OCI-LY7 (cell line): ENCODE results near the gene U2SURP. TPM values are rescaled to one million over a fixed set of nuclear protein-coding genes. Genes with fewer than 3 reads are reported as not detected.

Source experiments
- BruUV-seq: library from RNA; stranded (reverse); fragments of 400-500 nt; replicated peaks from 2 replicates; lab custom pipeline; 2021; lab: Mats Ljungman, UMichigan
- CTCF ChIA-PET: fragments of 300-600 bp; sonication (Branson Sonifier 250); formaldehyde crosslinking; loops from one replicate; lab custom pipeline; 2022; ENCODE audit warnings: antibody characterized with exemption; ENCODE audit not compliant: unreplicated experiment; lab: Charles Lee
- POLR2A ChIA-PET: fragments of 300-600 bp; sonication (Branson Sonifier 250); formaldehyde crosslinking; loops from one replicate; lab custom pipeline; 2022; ENCODE audit warnings: antibody characterized with exemption; lab: Charles Lee
- DNase-seq: peaks from one replicate; pipeline ENCODE4 v3.0.0-alpha.2; 2015; ENCODE audit warnings: low spot score
- H2AFZ ChIP-seq: fragments of 200-600 bp; sonication (generic), shearing (Covaris generic); 2 replicates; pipeline ENCODE4 v1.6.1; 2014; ENCODE audit warnings: mild to moderate bottlenecking, antibody characterized with exemption, low read length, moderate library complexity
- H3K27ac ChIP-seq: fragments of 200-600 bp; sonication (generic); 2 replicates; pipeline ENCODE4 v1.5.1; 2014; ENCODE audit warnings: mixed run types, low read depth, mild to moderate bottlenecking, moderate library complexity, low read length, inconsistent platforms; ENCODE audit not compliant: poor library complexity, severe bottlenecking
- H3K36me3 ChIP-seq: fragments of 200-600 bp; sonication (generic); 2 replicates; pipeline ENCODE4 v1.6.1; 2014; ENCODE audit warnings: mild to moderate bottlenecking, antibody characterized with exemption, low read length, moderate library complexity, mixed read lengths; ENCODE audit not compliant: insufficient read depth
- H3K4me1 ChIP-seq: fragments of 200-600 bp; sonication (generic); 2 replicates; pipeline ENCODE4 v1.5.1; 2014; ENCODE audit warnings: mild to moderate bottlenecking, low read length; ENCODE audit not compliant: insufficient read depth, poor library complexity, severe bottlenecking
- H3K4me2 ChIP-seq: fragments of 200-600 bp; sonication (generic); 2 replicates; pipeline ENCODE4 v1.6.1; 2014; ENCODE audit warnings: mild to moderate bottlenecking, low read length
- H3K4me3 ChIP-seq: fragments of 200-600 bp; sonication (generic); 2 replicates; pipeline ENCODE4 v1.5.1; 2014; ENCODE audit warnings: mild to moderate bottlenecking, low read depth, low read length; ENCODE audit not compliant: poor library complexity, severe bottlenecking
- H3K79me2 ChIP-seq: fragments of 200-600 bp; sonication (generic); 2 replicates; pipeline ENCODE4 v1.6.1; 2016; ENCODE audit warnings: low read depth, mild to moderate bottlenecking, low read length, moderate library complexity, mixed read lengths; ENCODE audit not compliant: insufficient read depth
- H3K9me2 ChIP-seq: fragments of 200-600 bp; sonication (generic); 2 replicates; pipeline ENCODE4 v1.6.1; 2016; ENCODE audit warnings: mild to moderate bottlenecking, low read length, mixed read lengths; ENCODE audit not compliant: insufficient read depth
- H3K9me3 ChIP-seq: fragments of 200-600 bp; sonication (generic); 2 replicates; pipeline ENCODE4 v1.6.1; 2014; ENCODE audit warnings: mild to moderate bottlenecking, mixed run types, low read length, mixed read lengths
- H4K20me1 ChIP-seq: fragments of 200-600 bp; sonication (generic); 2 replicates; pipeline ENCODE4 v1.6.1; 2014; ENCODE audit warnings: mild to moderate bottlenecking, antibody characterized with exemption, low read length, moderate library complexity, mixed read lengths; ENCODE audit not compliant: insufficient read depth
- EZH2phosphoT487 ChIP-seq: fragments of 200-600 bp; sonication (generic); IDR thresholded peaks from 2 replicates; pipeline ENCODE4 v1.6.1; 2018; ENCODE audit warnings: low read depth, borderline replicate concordance, mild to moderate bottlenecking, mixed run types, antibody characterized with exemption, low read length, moderate library complexity, mixed read lengths
- intact Hi-C: fragments of 100-400 bp; cut with micrococcal nuclease; formaldehyde crosslinking; loops from one replicate; pipeline ENCODE4 v1.10.0; 2022; ENCODE audit not compliant: unreplicated experiment
- total RNA-seq, 2 experiments: library from RNA; depleted of rRNA in 1 of 2; stranded (reverse); fragments of >200 nt in 1 of 2; shearing (Covaris generic) in 1 of 2; gene quantifications; 2 replicates each; pipeline ENCODE4 v1.2.3, GENCODE V29; 2014 to 2022
- TF ChIP-seq, protein P1 (sequence below): fragments of 200-600 bp; sonication (generic); conservative IDR thresholded peaks from 2 replicates; pipeline ENCODE4 v1.5.1; 2014; ENCODE audit warnings: mild to moderate bottlenecking, antibody characterized with exemption, low read length, moderate library complexity, mixed read lengths

Gene U2SURP
- total RNA-seq, 2 experiments from 2014 or later, result 108 to 185 TPM

DNA sequence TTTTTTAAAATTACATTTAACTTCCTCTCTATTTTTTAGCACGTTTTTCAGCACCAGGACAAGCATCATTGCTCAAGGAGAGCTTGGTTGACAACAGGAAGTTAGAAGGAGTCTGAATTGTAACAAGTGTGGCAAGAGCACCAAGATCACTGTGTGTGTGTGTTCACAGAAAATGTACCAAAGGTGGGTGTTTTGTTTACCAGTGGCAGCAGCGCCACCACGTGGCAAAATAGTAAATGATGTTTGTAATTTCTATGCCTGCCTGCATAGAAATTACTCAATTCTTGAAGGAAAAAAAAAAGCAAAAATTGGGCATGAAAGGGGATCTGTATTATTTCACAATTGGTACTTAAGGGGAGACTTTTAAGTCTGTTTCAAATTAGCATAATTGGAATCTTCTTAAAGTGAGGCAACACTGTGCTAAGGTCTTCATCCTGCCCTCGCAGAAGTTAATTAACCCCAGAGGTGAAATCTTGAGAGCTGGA lies 7.4 kb upstream of the U2SURP start:
- Histone ChIP-seq H3K27ac (no peak overlapping the region), H4K20me1 (no peaks in the 10 kb centered on the region), H3K79me2 (no peaks in the 10 kb centered on the region), H3K9me2 (no peaks in the 10 kb centered on the region), H3K4me1 (peaks cover 11% of the 10 kb centered on the region), H3K4me2 (peak overlapping the region; percentile 39), H3K4me3 (no peak overlapping the region), H3K36me3 (no peaks in the 10 kb centered on the region), H2AFZ (peak overlapping the region; percentile 26; the same call in 1 of the 2 replicates), H3K9me3 (no peaks in the 10 kb centered on the region)
- BruUV-seq, result no TSS peak
- DNase-seq, result peak; percentile 84
- TF ChIP-seq EZH2phosphoT487, result no peak
- TF ChIP-seq, protein P1, sequence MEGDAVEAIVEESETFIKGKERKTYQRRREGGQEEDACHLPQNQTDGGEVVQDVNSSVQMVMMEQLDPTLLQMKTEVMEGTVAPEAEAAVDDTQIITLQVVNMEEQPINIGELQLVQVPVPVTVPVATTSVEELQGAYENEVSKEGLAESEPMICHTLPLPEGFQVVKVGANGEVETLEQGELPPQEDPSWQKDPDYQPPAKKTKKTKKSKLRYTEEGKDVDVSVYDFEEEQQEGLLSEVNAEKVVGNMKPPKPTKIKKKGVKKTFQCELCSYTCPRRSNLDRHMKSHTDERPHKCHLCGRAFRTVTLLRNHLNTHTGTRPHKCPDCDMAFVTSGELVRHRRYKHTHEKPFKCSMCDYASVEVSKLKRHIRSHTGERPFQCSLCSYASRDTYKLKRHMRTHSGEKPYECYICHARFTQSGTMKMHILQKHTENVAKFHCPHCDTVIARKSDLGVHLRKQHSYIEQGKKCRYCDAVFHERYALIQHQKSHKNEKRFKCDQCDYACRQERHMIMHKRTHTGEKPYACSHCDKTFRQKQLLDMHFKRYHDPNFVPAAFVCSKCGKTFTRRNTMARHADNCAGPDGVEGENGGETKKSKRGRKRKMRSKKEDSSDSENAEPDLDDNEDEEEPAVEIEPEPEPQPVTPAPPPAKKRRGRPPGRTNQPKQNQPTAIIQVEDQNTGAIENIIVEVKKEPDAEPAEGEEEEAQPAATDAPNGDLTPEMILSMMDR, result peak; percentile 93
- intact Hi-C loops, result loop anchor here (2.0 kb wide), 2 partner anchors 165 to 407 kb away; no protein-coding TSS in a partner anchor
- ChIA-PET POLR2A (interaction anchor here (0.8 to 1.4 kb wide), 2 partner anchors 415 to 1107 kb away, joined by 3 to 4 read pairs; partner anchors contain the start of gene ATR), CTCF (interaction anchor here (1.6 kb wide), 1 partner anchor 166 kb away, joined by 6 read pairs; no protein-coding TSS in a partner anchor)

- no peak for DNase-seq
- BruUV-seq, result no TSS peak
- Histone ChIP-seq H2AFZ (no peak overlapping the region), H3K9me2 (no peaks in the 10 kb centered on the region), H3K4me2 (no peak overlapping the region), H4K20me1 (no peaks in the 10 kb centered on the region; the same call in 1 of the 2 replicates), H3K9me3 (no peaks in the 10 kb centered on the region), H3K4me3 (no peak overlapping the region), H3K27ac (no peak overlapping the region), H3K36me3 (no peaks in the 10 kb centered on the region), H3K4me1 (peaks cover 21% of the 10 kb centered on the region), H3K79me2 (peaks cover 17% of the 10 kb centered on the region)
- TF ChIP-seq, protein P1, result no peak
- no peak for TF ChIP-seq EZH2phosphoT487
- intact Hi-C loops, result no loop called here
- ChIA-PET POLR2A (interaction anchor here (0.5 kb wide), 1 partner anchor 60 kb away, joined by 3 read pairs; no protein-coding TSS in a partner anchor), CTCF (no interaction called here)
Measured at GRCh38 chr3:142997330-142997729, 4.0 kb upstream of the U2SURP start.

- CTCF ChIA-PET, result no interaction called here
Measured at GRCh38 chr3:142998439-142998838, 2.9 kb upstream of the U2SURP start.

More at GRCh38 chr3:142998439-142998838, 2.9 kb upstream of the U2SURP start:
- Histone ChIP-seq H3K4me1 (peaks cover 17% of the 10 kb centered on the region), H3K36me3 (no peaks in the 10 kb centered on the region), H3K79me2 (peaks cover 28% of the 10 kb centered on the region), H3K4me3 (no peak overlapping the region), H3K9me3 (no peaks in the 10 kb centered on the region), H3K4me2 (no peak overlapping the region), H3K27ac (no peak overlapping the region), H4K20me1 (peaks cover 9% of the 10 kb centered on the region; the same call in 1 of the 2 replicates), H3K9me2 (no peaks in the 10 kb centered on the region), H2AFZ (no peak overlapping the region)
- TF ChIP-seq, protein P1, result no peak
- TF ChIP-seq EZH2phosphoT487, result no peak
- intact Hi-C loops, result no loop called here
- BruUV-seq, result no TSS peak
- no peak for DNase-seq
- POLR2A ChIA-PET, result no interaction called here
